SK-N-MC (cell line): Measurements from ENCODE around the gene SEPTIN1.
"Not testable (repeated sequence)": the region's sequence is repeated elsewhere in the genome, so short reads cannot be mapped to it uniquely, and the experiment has no call there.

ENCODE experiments used
- DNase-seq: peaks from one replicate; pipeline ENCODE4 v3.0.0-alpha.2; 2011; ENCODE audit warnings: low read depth, low spot score
- H3K27ac ChIP-seq: fragments of 200-600 bp; sonication (generic); 2 replicates; pipeline ENCODE4 v1.5.1; 2016; ENCODE audit warnings: mixed run types
- H3K36me3 ChIP-seq: fragments of 200-600 bp; sonication (generic); 2 replicates; pipeline ENCODE4 v1.6.1; 2017; ENCODE audit warnings: antibody characterized with exemption, low read length, mixed read lengths; ENCODE audit not compliant: insufficient read depth
- H3K4me3 ChIP-seq: fragments of 200-600 bp; sonication (generic); 2 replicates; pipeline ENCODE4 v1.5.1; 2016
- H3K9ac ChIP-seq: fragments of 200-600 bp; sonication (generic); 2 replicates; pipeline ENCODE4 v1.8.0; 2017; ENCODE audit warnings: mixed run types, mixed read lengths; ENCODE audit not compliant: insufficient read length
- H3K9me3 ChIP-seq: fragments of 200-600 bp; sonication (generic); 2 replicates; pipeline ENCODE4 v1.6.1; 2017; ENCODE audit warnings: low read depth, mild to moderate bottlenecking, antibody characterized with exemption, low read length, moderate library complexity, mixed read lengths
- EZH2 ChIP-seq: fragments of 200-600 bp; sonication (generic); IDR thresholded peaks from one replicate; pipeline ENCODE4 v1.6.1; 2017; ENCODE audit warnings: antibody characterized with exemption
- FOXP2 ChIP-seq: optimal IDR thresholded peaks from 2 replicates; pipeline ENCODE3; 2011; ENCODE audit warnings: mild to moderate bottlenecking, moderate library complexity; ENCODE audit not compliant: insufficient read depth; ENCODE audit errors: extremely low read length, control extremely low read depth
- POLR2AphosphoS5 ChIP-seq: IDR thresholded peaks from 2 replicates; pipeline ENCODE4 v1.6.1; 2012; ENCODE audit warnings: mild to moderate bottlenecking, low read depth, low read length, borderline replicate concordance

The SEPTIN1 gene

GRCh38 chr16:30342751-30343490 lies 39.4 kb downstream of the SEPTIN1 start:
- Histone ChIP-seq H3K36me3 (no peaks in the 10 kb centered on the region), H3K9me3 (no peaks in the 10 kb centered on the region), H3K27ac (no peak overlapping the region), H3K4me3 (no peak overlapping the region), H3K9ac (no peak overlapping the region)
- no peak for DNase-seq
- no peak for TF ChIP-seq POLR2AphosphoS5
- TF ChIP-seq FOXP2, result no peak
- no peak for TF ChIP-seq EZH2

DNA sequence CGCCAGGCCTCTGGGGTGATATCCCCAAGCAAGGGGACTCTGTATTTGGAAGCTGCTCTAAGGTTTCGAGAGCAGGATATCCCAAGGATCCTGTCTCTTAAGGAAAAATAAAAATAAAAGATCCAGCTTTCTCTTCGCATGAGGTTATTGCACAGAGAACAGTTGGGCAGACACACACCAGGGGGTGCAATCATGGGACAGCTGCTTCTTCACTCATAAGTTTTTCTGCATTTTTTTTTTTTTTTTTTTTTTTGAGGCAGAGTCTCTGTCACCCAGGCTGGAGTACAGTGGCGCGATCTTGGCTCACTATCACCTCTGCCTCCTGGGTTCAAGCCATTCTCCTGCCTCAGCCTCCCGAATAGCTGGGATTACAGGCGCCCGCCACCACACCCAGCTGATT lies 40.4 kb downstream of the SEPTIN1 start:
- not testable (repeated sequence) for H3K9ac ChIP-seq, H3K36me3 ChIP-seq, H3K9me3 ChIP-seq, H3K27ac ChIP-seq, DNase-seq, H3K4me3 ChIP-seq

DNA sequence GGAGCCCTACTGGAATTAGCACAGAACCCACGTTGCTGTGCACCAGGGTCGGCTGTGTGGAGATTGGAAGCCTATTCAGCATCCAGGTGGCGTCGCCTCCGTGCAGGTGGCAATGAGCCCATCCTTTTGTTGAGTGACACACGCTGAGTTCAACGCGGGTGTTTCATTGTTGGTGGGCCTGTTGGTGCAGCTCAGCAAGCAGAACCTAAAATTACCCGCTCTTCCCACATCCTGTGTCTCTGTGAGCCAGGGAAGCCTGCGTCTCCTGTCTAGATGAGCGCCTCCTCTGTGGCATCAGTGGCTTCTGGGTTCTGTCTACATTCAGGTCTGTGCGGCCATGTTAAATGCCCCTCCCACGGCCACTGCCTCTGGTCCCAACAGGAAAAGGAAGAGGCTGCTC lies 41.7 kb downstream of the SEPTIN1 start:
- Histone ChIP-seq H3K9me3 (no peaks in the 10 kb centered on the region), H3K9ac (no peak overlapping the region), H3K27ac (no peak overlapping the region), H3K36me3 (no peaks in the 10 kb centered on the region), H3K4me3 (no peak overlapping the region)
- no peak for TF ChIP-seq EZH2
- no peak for DNase-seq

- H3K4me3 ChIP-seq, H3K27ac ChIP-seq, H3K36me3 ChIP-seq, DNase-seq, H3K9me3 ChIP-seq, H3K9ac ChIP-seq: not testable (repeated sequence)
Observed at GRCh38 chr16:30338715-30339114, 43.6 kb downstream of the SEPTIN1 start.

- H3K9me3 ChIP-seq, H3K36me3 ChIP-seq, H3K9ac ChIP-seq, DNase-seq, H3K27ac ChIP-seq, H3K4me3 ChIP-seq: not testable (repeated sequence)
Observed at GRCh38 chr16:30337964-30338357, 44.4 kb downstream of the SEPTIN1 start.

- H3K9ac ChIP-seq, result no peak overlapping the region
- H3K9me3 ChIP-seq, result no peaks in the 10 kb centered on the region
- peak overlapping the region; percentile 79 for H3K4me3 ChIP-seq
- H3K27ac ChIP-seq, result no peak overlapping the region
- TF ChIP-seq FOXP2 (no peak), EZH2 (no peak), POLR2AphosphoS5 (no peak)
- no peak for DNase-seq
- H3K36me3 ChIP-seq, result no peaks in the 10 kb centered on the region
Observed at GRCh38 chr16:30335598-30336474, 46.5 kb downstream of the SEPTIN1 start.

- not testable (repeated sequence) for DNase-seq, H3K36me3 ChIP-seq, H3K9me3 ChIP-seq
- H3K9ac ChIP-seq, result peak overlapping the region; percentile 65
- peak overlapping the region; percentile 60; the same call in 1 of the 2 replicates for H3K27ac ChIP-seq
- peak overlapping the region; percentile 79 for H3K4me3 ChIP-seq
- peak; percentile 60; the same call in 1 of the 2 replicates for TF ChIP-seq POLR2AphosphoS5
Observed at GRCh38 chr16:30335028-30335597, 47.2 kb downstream of the SEPTIN1 start.

DNA sequence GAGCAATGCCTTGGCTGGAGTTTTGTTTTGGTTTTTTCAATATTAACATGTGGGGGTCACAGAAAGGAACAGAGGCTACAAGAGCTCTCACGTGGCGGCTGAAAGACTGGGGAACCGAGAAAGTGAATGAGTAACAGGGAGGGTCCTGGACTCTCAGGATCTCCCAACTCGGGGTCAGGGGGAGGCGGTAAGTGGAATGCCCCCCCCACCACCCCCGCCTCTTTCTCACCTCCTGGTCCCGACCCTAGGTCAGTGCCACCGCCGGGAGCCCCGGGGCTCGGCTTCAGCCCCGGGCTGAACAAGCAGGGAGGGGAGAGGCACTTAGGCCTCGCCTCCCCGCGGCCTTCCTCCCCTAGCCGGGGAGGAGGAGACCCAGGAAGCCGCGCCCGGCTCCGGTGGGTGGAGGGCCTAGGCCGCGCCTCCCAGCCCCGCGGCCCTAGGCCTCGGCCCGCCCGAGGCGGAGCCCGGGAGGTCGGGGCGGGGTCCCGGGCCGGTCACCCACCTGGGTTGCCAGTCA lies 47.8 kb downstream of the SEPTIN1 start:
- H3K4me3 ChIP-seq, result peak overlapping the region; percentile 79
- H3K9ac ChIP-seq, result peak overlapping the region; percentile 51
- not testable (repeated sequence) for H3K9me3 ChIP-seq, DNase-seq, H3K27ac ChIP-seq, H3K36me3 ChIP-seq
